Retinal pigment epithelial cell (primary cell): ENCODE measurements around the gene ITGA1.

Experiments used
- DNase-seq: peaks from one replicate; pipeline ENCODE4 v3.0.0-alpha.2; 2010; ENCODE audit warnings: low read depth
- H3K4me3 ChIP-seq: 2 replicates; pipeline ENCODE4 v1.5.1; 2011; ENCODE audit warnings: mild to moderate bottlenecking, low read length, control low read depth, moderate library complexity
- TF ChIP-seq, protein P1 (sequence below): conservative IDR thresholded peaks from 2 replicates; pipeline ENCODE4 v1.5.1; 2011; ENCODE audit warnings: low read depth, low read length, control low read depth, inconsistent platforms

ITGA1 gene

GRCh38 chr5:52881468-52881867 lies 93.8 kb downstream of the ITGA1 start:
- TF ChIP-seq, protein P1, sequence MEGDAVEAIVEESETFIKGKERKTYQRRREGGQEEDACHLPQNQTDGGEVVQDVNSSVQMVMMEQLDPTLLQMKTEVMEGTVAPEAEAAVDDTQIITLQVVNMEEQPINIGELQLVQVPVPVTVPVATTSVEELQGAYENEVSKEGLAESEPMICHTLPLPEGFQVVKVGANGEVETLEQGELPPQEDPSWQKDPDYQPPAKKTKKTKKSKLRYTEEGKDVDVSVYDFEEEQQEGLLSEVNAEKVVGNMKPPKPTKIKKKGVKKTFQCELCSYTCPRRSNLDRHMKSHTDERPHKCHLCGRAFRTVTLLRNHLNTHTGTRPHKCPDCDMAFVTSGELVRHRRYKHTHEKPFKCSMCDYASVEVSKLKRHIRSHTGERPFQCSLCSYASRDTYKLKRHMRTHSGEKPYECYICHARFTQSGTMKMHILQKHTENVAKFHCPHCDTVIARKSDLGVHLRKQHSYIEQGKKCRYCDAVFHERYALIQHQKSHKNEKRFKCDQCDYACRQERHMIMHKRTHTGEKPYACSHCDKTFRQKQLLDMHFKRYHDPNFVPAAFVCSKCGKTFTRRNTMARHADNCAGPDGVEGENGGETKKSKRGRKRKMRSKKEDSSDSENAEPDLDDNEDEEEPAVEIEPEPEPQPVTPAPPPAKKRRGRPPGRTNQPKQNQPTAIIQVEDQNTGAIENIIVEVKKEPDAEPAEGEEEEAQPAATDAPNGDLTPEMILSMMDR = no peak
- DNase-seq = no peak
- H3K4me3 ChIP-seq = no peak overlapping the region

DNA sequence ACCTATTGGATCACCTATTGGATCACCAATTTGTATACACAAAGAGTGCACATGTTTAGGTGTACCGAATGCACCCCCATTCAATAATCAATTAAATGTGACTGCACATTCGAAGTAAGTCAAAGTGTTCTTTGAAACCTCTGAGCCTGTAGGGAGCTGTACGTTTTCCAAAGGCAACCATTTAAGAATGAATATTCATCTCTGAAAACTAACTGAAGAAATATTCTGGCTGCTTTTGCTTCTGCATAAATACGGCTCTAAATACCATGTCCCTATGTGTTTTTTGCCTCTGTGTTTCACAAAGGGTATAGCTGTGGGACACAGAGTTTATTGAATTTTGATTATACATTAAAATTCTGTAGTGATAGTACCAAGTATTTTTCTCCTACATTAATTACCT lies 95.4 kb downstream of the ITGA1 start:
- no peak overlapping the region for H3K4me3 ChIP-seq
- TF ChIP-seq, protein P1 = no peak
- no peak for DNase-seq

DNA sequence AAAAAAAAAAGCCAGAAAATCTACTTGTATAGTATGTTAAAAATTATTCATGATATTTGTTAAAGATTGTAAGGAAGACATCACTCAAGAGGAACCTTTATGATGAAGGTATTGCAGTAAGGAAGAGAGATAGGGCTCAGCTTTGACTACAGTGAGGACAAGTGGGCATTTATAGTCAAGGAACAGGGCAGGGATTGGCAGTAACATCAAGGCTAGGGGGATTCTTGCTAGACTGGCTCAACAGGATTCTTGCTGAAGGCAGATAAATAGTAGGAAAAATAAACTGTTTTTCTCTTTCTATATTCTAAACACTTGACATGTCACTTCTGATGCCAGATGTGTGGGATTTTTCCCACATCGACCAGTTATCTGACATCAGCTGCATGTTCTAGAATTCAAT lies 96.7 kb downstream of the ITGA1 start:
- no peak for DNase-seq
- H3K4me3 ChIP-seq = no peak overlapping the region
- TF ChIP-seq, protein P1 = no peak

DNA sequence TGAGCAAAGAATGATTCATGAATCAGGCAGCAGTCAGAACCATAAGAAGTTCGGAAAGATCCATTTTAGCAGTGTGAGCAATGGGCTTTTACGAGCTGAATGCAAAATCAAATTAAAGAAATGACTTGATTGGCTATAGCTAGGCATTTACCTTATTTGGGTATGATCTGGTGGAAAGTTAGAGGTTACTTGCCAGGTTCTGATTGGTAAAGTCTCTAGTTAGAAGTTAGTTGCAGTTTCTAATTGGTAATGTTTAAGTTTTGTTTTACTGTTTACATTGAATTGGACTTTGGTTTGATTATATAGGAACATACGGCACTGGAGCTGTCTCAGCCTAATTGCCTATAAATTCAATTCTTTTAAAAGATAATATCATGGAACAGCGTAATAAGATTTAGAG lies 97.9 kb downstream of the ITGA1 start:
- TF ChIP-seq, protein P1 = no peak
- no peak overlapping the region for H3K4me3 ChIP-seq
- no peak for DNase-seq

DNA sequence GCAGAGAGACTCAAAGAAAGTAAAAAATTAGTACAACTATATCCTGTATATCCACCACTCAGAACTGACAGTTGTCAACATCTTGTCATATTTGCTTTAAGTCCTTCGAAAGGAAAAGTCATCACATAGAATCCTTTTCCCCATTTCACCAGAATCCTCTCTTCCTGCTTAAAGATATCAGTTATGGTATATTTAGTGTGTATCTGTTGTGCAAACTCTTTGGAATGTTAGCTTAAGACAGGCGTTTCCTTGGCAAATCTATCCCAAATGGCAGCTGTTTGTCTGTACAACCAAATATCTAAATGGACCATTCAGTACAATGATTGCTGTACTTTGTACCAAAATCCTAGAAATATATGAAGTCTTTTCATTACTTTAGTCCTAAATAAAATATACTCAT lies 98.5 kb downstream of the ITGA1 start:
- TF ChIP-seq, protein P1 = no peak
- DNase-seq = no peak
- H3K4me3 ChIP-seq = no peak overlapping the region

- no peak for DNase-seq
- H3K4me3 ChIP-seq = no peak overlapping the region
- TF ChIP-seq, protein P1 = no peak
These were observed 99.3 kb downstream of the ITGA1 start for GRCh38 chr5:52887066-52887465.

DNA sequence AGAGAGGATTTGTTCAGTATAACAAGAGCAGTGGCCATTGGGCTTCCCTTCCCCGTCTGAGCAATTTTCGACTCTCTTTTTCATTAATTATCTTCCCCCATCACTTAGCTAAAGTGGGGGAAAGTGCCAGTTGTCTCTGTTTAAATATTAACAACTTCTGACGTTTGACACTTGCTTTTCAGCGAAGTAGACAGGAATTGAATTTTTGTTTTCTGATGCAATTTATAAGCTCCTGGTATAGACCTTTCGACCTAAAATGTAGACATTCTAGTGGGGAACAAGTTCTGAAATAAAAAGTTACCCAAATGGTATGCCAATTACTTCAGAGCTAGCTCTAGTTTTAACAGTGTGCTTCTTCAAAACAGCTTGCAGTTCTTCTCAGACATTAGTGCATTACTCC lies 100.6 kb downstream of the ITGA1 start:
- TF ChIP-seq, protein P1 = no peak
- DNase-seq = no peak
- H3K4me3 ChIP-seq = no peak overlapping the region
